Lower leg skin (tissue), 4 donors: Measurements from ENCODE around the gene WFDC12. TPM values are rescaled to one million over a fixed set of nuclear protein-coding genes. Genes with fewer than 3 reads are reported as not detected.

Experiments
- DNase-seq, 2 donors: peaks; one replicate each; pipeline ENCODE4 v3.0.0-alpha.2; 2019; ENCODE audit warnings: low spot score in 2 of 2
- H3K4me3 ChIP-seq: fragments of 200-600 bp; sonication (generic); 2 replicates; pipeline ENCODE4 v1.5.1; 2017; ENCODE audit warnings: mild to moderate bottlenecking, low read depth; ENCODE audit not compliant: poor library complexity, severe bottlenecking
- POLR2A ChIP-seq, 2 donors: fragments of 450-650 bp; IDR thresholded peaks; one replicate each; pipeline ENCODE4 v1.6.1; 2016 to 2017; ENCODE audit warnings: antibody characterized with exemption in 2 of 2, mild to moderate bottlenecking in 1 of 2, moderate library complexity in 1 of 2
- WGBS, 2 donors: methylation state at CpG; one replicate each; pipeline ENCODE4 v1.1.5; 2018; 5-methylcytosine and 5-hydroxymethylcytosine counted together
- intact Hi-C: fragments of 100-400 bp; cut with DNase I; formaldehyde crosslinking; loops from one replicate; pipeline ENCODE4 v1.15.0; 2023; ENCODE audit warnings: low total_unique reads
- total RNA-seq, 4 donors: library from RNA; depleted of rRNA; stranded (reverse); fragments of >200 nt; gene quantifications; one replicate each; pipeline ENCODE4 v1.1.0, GENCODE V29; 2016
- TF ChIP-seq, protein P1 (sequence below), 3 donors: fragments of 450-650 bp; IDR thresholded peaks; one replicate each; pipeline ENCODE4 v1.5.1; 2016; ENCODE audit warnings: antibody characterized with exemption in 3 of 3, mild to moderate bottlenecking in 3 of 3, moderate library complexity in 2 of 3

WFDC12 gene
- total RNA-seq, 4 donors from 2014 or later: 5.0 to 13.5 (median 9.4) TPM

GRCh38 chr20:45118028-45118427 lies 6.2 kb downstream of the WFDC12 start:
- TF ChIP-seq POLR2A (IDR thresholded peaks at IDR 0.05): no peak
- TF ChIP-seq, protein P1, sequence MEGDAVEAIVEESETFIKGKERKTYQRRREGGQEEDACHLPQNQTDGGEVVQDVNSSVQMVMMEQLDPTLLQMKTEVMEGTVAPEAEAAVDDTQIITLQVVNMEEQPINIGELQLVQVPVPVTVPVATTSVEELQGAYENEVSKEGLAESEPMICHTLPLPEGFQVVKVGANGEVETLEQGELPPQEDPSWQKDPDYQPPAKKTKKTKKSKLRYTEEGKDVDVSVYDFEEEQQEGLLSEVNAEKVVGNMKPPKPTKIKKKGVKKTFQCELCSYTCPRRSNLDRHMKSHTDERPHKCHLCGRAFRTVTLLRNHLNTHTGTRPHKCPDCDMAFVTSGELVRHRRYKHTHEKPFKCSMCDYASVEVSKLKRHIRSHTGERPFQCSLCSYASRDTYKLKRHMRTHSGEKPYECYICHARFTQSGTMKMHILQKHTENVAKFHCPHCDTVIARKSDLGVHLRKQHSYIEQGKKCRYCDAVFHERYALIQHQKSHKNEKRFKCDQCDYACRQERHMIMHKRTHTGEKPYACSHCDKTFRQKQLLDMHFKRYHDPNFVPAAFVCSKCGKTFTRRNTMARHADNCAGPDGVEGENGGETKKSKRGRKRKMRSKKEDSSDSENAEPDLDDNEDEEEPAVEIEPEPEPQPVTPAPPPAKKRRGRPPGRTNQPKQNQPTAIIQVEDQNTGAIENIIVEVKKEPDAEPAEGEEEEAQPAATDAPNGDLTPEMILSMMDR (IDR thresholded peaks at IDR 0.05): no peak
- WGBS, 2 donors: 71 to 80% methylated on average over 2 of the region's 2 CpGs
- DNase-seq: no peak
- no peak overlapping the region for H3K4me3 ChIP-seq
- intact Hi-C loops: no loop called here

GRCh38 chr20:45117581-45117980 lies 6.7 kb downstream of the WFDC12 start:
- intact Hi-C loops: no loop called here
- H3K4me3 ChIP-seq: no peak overlapping the region
- no peak for TF ChIP-seq POLR2A (IDR thresholded peaks at IDR 0.05)
- TF ChIP-seq, protein P1 (IDR thresholded peaks at IDR 0.05): no peak
- no peak for DNase-seq
- WGBS, 2 donors: 55 to 63% methylated on average over 4 of the region's 4 CpGs

DNA sequence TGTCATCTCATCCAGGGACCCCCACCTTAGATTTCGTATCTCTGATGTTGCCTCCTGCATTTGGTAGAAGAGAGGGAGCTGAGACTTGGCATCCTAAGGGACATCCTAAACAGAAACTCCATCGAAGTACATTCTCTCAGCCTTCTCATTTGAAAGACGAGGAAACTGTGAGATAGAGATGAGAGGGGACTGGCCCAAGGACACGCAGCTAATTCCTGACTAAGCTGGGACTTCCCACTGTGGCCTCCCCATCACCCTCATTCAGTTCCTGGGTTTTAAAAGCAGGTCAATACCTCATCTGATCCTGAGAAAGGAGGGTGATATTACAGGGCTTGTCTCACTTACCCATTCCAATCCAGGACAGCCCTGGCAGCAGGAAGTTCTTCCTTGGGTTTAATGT lies 8.4 kb downstream of the WFDC12 start:
- WGBS, 2 donors: 55 to 71% methylated on average over 4 of the region's 4 CpGs
- TF ChIP-seq POLR2A (IDR thresholded peaks at IDR 0.05): no peak
- TF ChIP-seq, protein P1 (IDR thresholded peaks at IDR 0.05): no peak
- intact Hi-C loops: no loop called here
- H3K4me3 ChIP-seq: no peak overlapping the region
- no peak for DNase-seq

GRCh38 chr20:45115386-45115774 lies 8.9 kb downstream of the WFDC12 start:
- 40 to 57% methylated on average over 3 of the region's 3 CpGs for WGBS, 2 donors
- no peak for DNase-seq
- intact Hi-C loops: no loop called here
- TF ChIP-seq, protein P1 (IDR thresholded peaks at IDR 0.05): no peak
- TF ChIP-seq POLR2A (IDR thresholded peaks at IDR 0.05): no peak
- H3K4me3 ChIP-seq: no peak overlapping the region

DNA sequence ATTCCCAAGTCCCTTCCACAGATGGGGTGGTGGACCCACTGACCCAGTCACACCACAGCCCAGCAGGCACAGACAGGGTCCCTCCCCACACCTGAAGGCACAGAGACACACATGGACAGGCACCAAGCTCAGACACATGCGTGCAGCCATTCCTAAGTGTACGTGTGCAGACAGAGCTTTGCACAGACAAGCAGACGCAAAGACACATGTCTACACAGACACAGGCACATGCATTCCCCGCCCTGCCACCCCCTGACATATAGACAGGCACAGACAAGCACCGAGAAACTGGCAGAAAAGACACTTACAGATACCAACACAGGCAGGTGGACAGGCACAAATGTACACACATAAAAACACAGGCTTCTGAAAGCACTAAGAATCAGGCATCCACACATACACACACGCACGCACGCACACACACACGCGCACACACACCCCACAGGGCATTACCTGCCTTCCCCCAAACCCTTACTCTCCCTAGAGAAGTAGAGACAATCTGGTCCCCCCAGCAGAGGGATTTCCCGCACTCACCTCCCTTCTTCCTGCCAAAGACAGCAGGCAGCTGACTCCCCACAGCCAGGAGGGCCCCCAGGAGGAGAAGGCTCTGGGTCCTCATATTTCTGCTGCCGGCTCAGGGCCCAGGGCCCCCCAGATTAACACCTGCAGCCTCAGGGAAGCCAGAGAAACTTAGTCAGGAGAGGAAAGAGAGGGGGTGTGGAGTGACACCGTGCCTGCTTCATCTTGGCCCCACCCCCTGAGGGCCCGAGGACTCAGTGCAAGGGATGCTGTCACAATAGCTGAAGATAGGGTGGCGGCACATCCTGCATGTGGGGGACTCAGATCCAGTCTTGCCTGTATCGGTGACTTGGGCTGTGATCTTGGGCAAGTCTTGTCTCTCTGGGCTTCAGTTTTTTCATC lies 9.5 kb downstream of the WFDC12 start, which contains the start of gene WFDC5:
Gene WFDC5, minus strand, starts transcription at position 710 of the 921 bp plus-strand sequence. Its CDS starts 91 bp downstream, at position 619.
- TF ChIP-seq, protein P1 (IDR thresholded peaks at IDR 0.05): no peak
- no peak for TF ChIP-seq POLR2A (IDR thresholded peaks at IDR 0.05)
- intact Hi-C loops: no loop called here
- no peak within 1 kb of the TSS for H3K4me3 ChIP-seq
- DNase-seq: peak in 1 of 2 donors; percentile 74
- WGBS, 2 donors: 29 to 42% methylated on average over 15 to 16 of the region's 16 CpGs
